CD14-positive monocyte (primary cell): Measurements from ENCODE around the gene AMDHD2. TPM values are rescaled to one million over a fixed set of nuclear protein-coding genes. Genes with fewer than 3 reads are reported as not detected.

Experiments
- DNase-seq, 3 donors: peaks; one replicate each; pipeline ENCODE4 v3.0.0-alpha.2; 2011 to 2022
- H2AFZ ChIP-seq: 2 replicates; pipeline ENCODE4 v1.6.0; 2012; ENCODE audit warnings: mild to moderate bottlenecking, low read depth, low read length, inconsistent platforms; ENCODE audit not compliant: insufficient read depth, poor library complexity, severe bottlenecking
- H3K27ac ChIP-seq, 2 donors: 1 replicate in 1 of 2; 2 replicates in 1 of 2; pipeline ENCODE4 v1.5.1; 2012 to 2013; ENCODE audit warnings: low read length in 2 of 2, control low read depth in 1 of 2, inconsistent platforms in 1 of 2, low read depth in 1 of 2, mild to moderate bottlenecking in 1 of 2
- H3K27me3 ChIP-seq, 2 donors: one replicate each; pipeline versions ENCODE4 v1.6.0 to v1.6.1; 2011 to 2013; ENCODE audit warnings: low read length in 2 of 2; ENCODE audit not compliant: control insufficient read depth in 2 of 2, insufficient read depth in 2 of 2
- H3K36me3 ChIP-seq, 2 donors: replicated peaks in 1 of 2; 1 replicate in 1 of 2; 2 replicates in 1 of 2; pipeline versions ENCODE4 v1.5.1 to v1.6.1; 2012 to 2013; ENCODE audit warnings: low read length in 2 of 2, control low read depth in 1 of 2, inconsistent platforms in 1 of 2, mild to moderate bottlenecking in 1 of 2; ENCODE audit not compliant: insufficient read depth in 2 of 2, control insufficient read depth in 1 of 2
- H3K4me1 ChIP-seq, 2 donors: 1 replicate in 1 of 2; 2 replicates in 1 of 2; pipeline versions ENCODE4 v1.5.1 to v1.6.1; 2012 to 2013; ENCODE audit warnings: low read length in 2 of 2, control low read depth in 1 of 2, inconsistent platforms in 1 of 2, mild to moderate bottlenecking in 1 of 2, moderate library complexity in 1 of 2; ENCODE audit not compliant: insufficient read depth in 2 of 2, control insufficient read depth in 1 of 2
- H3K4me2 ChIP-seq: replicated peaks from 2 replicates; pipeline ENCODE3; 2012; ENCODE audit warnings: low read length, moderate library complexity, mild to moderate bottlenecking; ENCODE audit not compliant: poor library complexity, severe bottlenecking; ENCODE audit errors: extremely low read depth
- H3K4me3 ChIP-seq, 3 experiments: fragments of 200-600 bp in 1 of 3; sonication (generic) in 1 of 3; replicated peaks in 1 of 3; 1 replicate in 2 of 3; 2 replicates in 1 of 3; pipeline ENCODE4 v1.5.1; 2011 to 2013; ENCODE audit warnings: low read length in 3 of 3, mild to moderate bottlenecking in 3 of 3, control low read depth in 2 of 3, low read depth in 2 of 3, inconsistent platforms in 1 of 3, moderate library complexity in 1 of 3
- H3K79me2 ChIP-seq: 2 replicates; pipeline ENCODE4 v1.6.0; 2012; ENCODE audit warnings: mild to moderate bottlenecking, control low read depth, inconsistent platforms, low read length, moderate library complexity; ENCODE audit not compliant: insufficient read depth
- H3K9ac ChIP-seq: 2 replicates; pipeline ENCODE4 v1.6.0; 2017; ENCODE audit warnings: low read length, mild to moderate bottlenecking; ENCODE audit not compliant: insufficient read depth, poor library complexity, severe bottlenecking
- H3K9me3 ChIP-seq, 2 donors: replicated peaks in 1 of 2; 1 replicate in 1 of 2; 2 replicates in 1 of 2; pipeline versions ENCODE4 v1.5.1 to v1.6.1; 2012 to 2013; ENCODE audit warnings: low read length in 2 of 2, control low read depth in 1 of 2; ENCODE audit not compliant: control insufficient read depth in 1 of 2, insufficient read depth in 1 of 2
- H4K20me1 ChIP-seq: 2 replicates; pipeline ENCODE4 v1.6.0; 2012; ENCODE audit warnings: mild to moderate bottlenecking, low read length, control low read depth, moderate library complexity; ENCODE audit not compliant: insufficient read depth
- H3K27ac Mint-ChIP-seq, 7 donors: one replicate each; pipeline ENCODE4 v1.8.0; 2020; ENCODE audit warnings: mild to moderate bottlenecking in 7 of 7, mixed read lengths in 7 of 7, moderate library complexity in 6 of 7, inconsistent platforms in 2 of 7
- H3K27me3 Mint-ChIP-seq, 3 donors: one replicate each; pipeline ENCODE4 v1.8.0; 2021 to 2022; ENCODE audit warnings: low read depth in 3 of 3, mild to moderate bottlenecking in 3 of 3, mixed read lengths in 3 of 3, moderate library complexity in 3 of 3, inconsistent platforms in 1 of 3
- H3K36me3 Mint-ChIP-seq, 2 donors: one replicate each; pipeline ENCODE4 v1.8.0; 2020; ENCODE audit warnings: mixed read lengths in 2 of 2, inconsistent platforms in 1 of 2, mild to moderate bottlenecking in 1 of 2
- H3K4me1 Mint-ChIP-seq: one replicate; pipeline ENCODE4 v1.8.0; 2020; ENCODE audit warnings: mild to moderate bottlenecking, mixed read lengths
- H3K4me3 Mint-ChIP-seq, 2 donors: one replicate each; pipeline ENCODE4 v1.8.0; 2020; ENCODE audit warnings: mild to moderate bottlenecking in 2 of 2, mixed read lengths in 2 of 2, moderate library complexity in 1 of 2
- H3K9me3 Mint-ChIP-seq, 7 donors: one replicate each; pipeline ENCODE4 v1.8.0; 2020 to 2022; ENCODE audit warnings: mixed read lengths in 7 of 7, mild to moderate bottlenecking in 6 of 7, moderate library complexity in 6 of 7, inconsistent platforms in 2 of 7
- CTCF ChIP-seq: fragments of 200-600 bp; IDR thresholded peaks from one replicate; pipeline ENCODE4 v1.8.0; 2022; ENCODE audit warnings: antibody characterized with exemption, mild to moderate bottlenecking
- WGBS: methylation state at CpG from one replicate; pipeline ENCODE4 v1.1.5; 2013; ENCODE audit warnings: missing lambda C conversion rate; ENCODE audit not compliant: insufficient coverage; 5-methylcytosine and 5-hydroxymethylcytosine counted together
- intact Hi-C, 2 donors: fragments of 100-400 bp; cut with micrococcal nuclease; formaldehyde crosslinking; loops; one replicate each; pipeline versions ENCODE4 v1.15.0 to v1.15.1; 2023
- polyA plus RNA-seq, 3 donors: library from polyadenylated mRNA; depleted of rRNA in 1 of 3; unstranded in 2 of 3; stranded (reverse) in 1 of 3; fragments of 300-500 nt in 2 of 3; fragments of >200 nt in 1 of 3; fragmentation: Illumina TruSeq in 2 of 3; gene quantifications; 1 replicate in 2 of 3; 2 replicates in 1 of 3; pipeline ENCODE4 v1.2.3, GENCODE V29; 2012 to 2021

Gene AMDHD2
- polyA plus RNA-seq, 3 donors, result 6.9 to 57.8 (median 8.4) TPM

- Mint-ChIP-seq H3K27ac (no peak overlapping the region), H3K4me3 (no peak overlapping the region), H3K9me3 (peaks cover 0 to 5% (median 2%) of the 10 kb centered on the region in 7 donors), H3K36me3 (peaks cover 23 to 45% of the 10 kb centered on the region in 2 donors), H3K27me3 (no peaks in the 10 kb centered on the region), H3K4me1 (peaks cover 13% of the 10 kb centered on the region)
- H3K27ac ChIP-seq, result no peak overlapping the region
- peaks cover 17 to 20% of the 10 kb centered on the region in 2 donors for H3K4me1 ChIP-seq
- H3K9me3 ChIP-seq, result no peaks in the 10 kb centered on the region
- no peak for DNase-seq
- H3K27me3 ChIP-seq, result no peaks in the 10 kb centered on the region
- H4K20me1 ChIP-seq, result peaks cover 5% of the 10 kb centered on the region
- no peak overlapping the region for H3K4me3 ChIP-seq
- no peak overlapping the region for H3K9ac ChIP-seq
- H3K79me2 ChIP-seq, result peaks cover 10% of the 10 kb centered on the region
- WGBS, result 94% methylated on average over 17 of the region's 21 CpGs
- no peak overlapping the region for H2AFZ ChIP-seq
- no peak for TF ChIP-seq CTCF
- H3K4me2 ChIP-seq, result no peak overlapping the region
- intact Hi-C loops, result no loop called here
- H3K36me3 ChIP-seq, result peaks cover 23 to 34% of the 10 kb centered on the region in 2 donors
These were observed 23.0 kb upstream of the AMDHD2 start for GRCh38 chr16:2497116-2497630.

- H3K9me3 Mint-ChIP-seq, result peaks cover 0 to 5% (median 2%) of the 10 kb centered on the region in 7 donors
- no peak overlapping the region for H3K4me2 ChIP-seq
- H3K27me3 Mint-ChIP-seq, result no peaks in the 10 kb centered on the region
- peaks cover 10% of the 10 kb centered on the region for H3K79me2 ChIP-seq
- H3K4me1 ChIP-seq, result peaks cover 24 to 27% of the 10 kb centered on the region in 2 donors
- H3K9ac ChIP-seq, result no peak overlapping the region
- intact Hi-C loops, result no loop called here
- H2AFZ ChIP-seq, result no peak overlapping the region
- no peak overlapping the region for H3K4me3 Mint-ChIP-seq
- no peak overlapping the region for H3K4me3 ChIP-seq
- 91% methylated on average over 26 of the region's 26 CpGs for WGBS
- H3K27ac ChIP-seq, result no peak overlapping the region
- no peak for TF ChIP-seq CTCF
- H3K36me3 Mint-ChIP-seq, result peaks cover 23 to 40% of the 10 kb centered on the region in 2 donors
- H3K27ac Mint-ChIP-seq, result no peak overlapping the region
- H3K36me3 ChIP-seq, result peaks cover 23 to 34% of the 10 kb centered on the region in 2 donors
- DNase-seq, result no peak
- H3K9me3 ChIP-seq, result no peaks in the 10 kb centered on the region
- H4K20me1 ChIP-seq, result peaks cover 5% of the 10 kb centered on the region
- H3K27me3 ChIP-seq, result no peaks in the 10 kb centered on the region
- peaks cover 19% of the 10 kb centered on the region for H3K4me1 Mint-ChIP-seq
These were observed 22.3 kb upstream of the AMDHD2 start for GRCh38 chr16:2497695-2498484.
